GM19395 (cell line): Measurements from ENCODE around the gene CAMK2D.
A peak's percentile ranks its signal among the peaks of the same experiment; 100 is the strongest.

Experiments
- ATAC-seq: cut with Tn5 transposase; IDR thresholded peaks from one replicate; pipeline ENCODE4 v1.9.1; 2021; ENCODE audit warnings: mild to moderate bottlenecking, moderate library complexity; ENCODE audit not compliant: unreplicated experiment

CAMK2D gene

DNA sequence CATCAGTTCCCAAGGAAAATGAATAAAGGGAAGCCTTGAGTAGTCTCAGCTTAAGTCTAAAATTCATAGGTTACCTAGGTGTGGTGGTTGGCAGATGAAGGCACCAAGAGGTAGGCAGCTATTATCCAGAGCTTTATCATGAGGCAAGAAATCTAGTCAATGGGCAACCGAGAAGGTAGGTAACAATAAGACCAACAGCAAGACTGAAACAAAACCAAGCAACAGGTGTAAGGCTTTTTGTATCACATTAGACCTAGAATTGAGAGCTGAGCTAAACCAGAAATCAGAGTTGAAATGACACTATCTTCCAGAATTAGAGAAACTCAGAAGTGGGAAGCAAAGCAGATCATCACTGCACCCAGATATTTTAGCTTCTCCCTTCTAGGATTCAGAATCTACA, 117.1 kb downstream of the CAMK2D start:
- ATAC-seq: no peak

DNA sequence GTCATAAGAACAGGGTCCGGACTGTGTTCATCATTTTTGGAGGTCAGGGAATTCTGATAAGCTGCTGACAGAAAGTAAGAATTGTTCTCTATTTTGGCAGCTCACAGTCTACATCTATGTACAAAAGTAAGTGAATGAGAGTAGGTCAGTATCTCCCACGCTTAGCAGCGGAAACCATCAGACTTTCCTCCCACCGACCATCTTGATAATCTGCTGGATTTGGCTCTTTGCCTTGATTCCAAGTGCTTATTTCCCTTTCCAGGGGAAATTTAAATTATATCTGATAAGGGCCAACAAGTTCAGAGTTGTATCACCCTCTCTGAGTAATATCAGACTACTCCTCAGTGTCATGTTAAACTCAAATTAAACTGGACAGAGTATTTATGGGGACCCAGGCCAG, 118.0 kb downstream of the CAMK2D start:
- no peak for ATAC-seq

DNA sequence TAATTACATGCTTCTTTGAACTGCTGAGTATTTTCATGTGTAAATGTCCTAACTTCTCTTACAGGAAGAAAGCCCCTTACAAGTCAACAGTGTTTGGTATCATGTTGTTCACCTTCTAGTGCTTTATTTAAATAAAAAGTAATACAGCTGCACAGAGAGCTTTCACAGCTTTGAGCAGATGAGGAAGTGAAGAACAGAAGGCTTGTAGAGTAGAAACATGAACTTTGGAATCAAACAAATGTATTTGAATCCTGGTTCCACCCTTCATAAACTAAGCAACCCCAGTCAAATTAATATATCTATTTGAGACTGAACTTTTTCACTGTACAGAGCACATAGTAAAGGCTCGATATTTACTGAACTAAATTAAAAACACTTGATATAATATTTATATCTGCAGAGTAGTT, 120.5 kb downstream of the CAMK2D start:
- peak; percentile 70 for ATAC-seq

DNA sequence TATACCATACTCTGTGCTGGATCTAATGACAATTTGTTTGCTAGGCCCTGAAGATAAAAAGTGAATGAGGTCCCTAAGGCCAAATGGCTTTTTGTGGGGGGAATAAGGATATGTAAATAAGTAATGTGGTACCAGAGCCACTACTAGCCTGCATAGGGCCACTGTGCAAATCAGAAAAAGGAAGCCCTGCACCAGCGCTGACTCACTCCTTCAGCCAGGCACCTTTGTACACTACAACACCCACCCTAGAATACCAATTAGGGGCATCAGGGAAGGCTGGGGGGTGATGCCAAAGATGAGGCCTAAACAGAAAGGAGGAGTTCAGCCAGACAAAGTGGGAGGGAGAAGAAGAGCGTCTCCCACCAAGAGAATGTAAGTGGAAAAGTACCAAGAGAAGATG, 122.2 kb downstream of the CAMK2D start:
- ATAC-seq: peak; percentile 41

DNA sequence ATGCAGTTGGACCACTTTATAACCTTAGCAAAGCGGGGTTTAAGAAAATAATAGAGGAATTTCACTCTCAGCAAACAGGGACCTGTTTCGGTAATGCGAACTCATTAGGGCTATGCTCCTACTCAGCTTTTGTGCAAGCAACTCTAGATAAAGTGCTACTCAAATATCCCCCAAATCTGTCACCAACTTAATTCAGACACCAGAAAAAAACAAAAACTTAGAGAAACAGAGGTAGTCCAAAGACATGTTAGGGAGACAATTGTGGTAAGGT, 123.0 kb downstream of the CAMK2D start:
- ATAC-seq: no peak

DNA sequence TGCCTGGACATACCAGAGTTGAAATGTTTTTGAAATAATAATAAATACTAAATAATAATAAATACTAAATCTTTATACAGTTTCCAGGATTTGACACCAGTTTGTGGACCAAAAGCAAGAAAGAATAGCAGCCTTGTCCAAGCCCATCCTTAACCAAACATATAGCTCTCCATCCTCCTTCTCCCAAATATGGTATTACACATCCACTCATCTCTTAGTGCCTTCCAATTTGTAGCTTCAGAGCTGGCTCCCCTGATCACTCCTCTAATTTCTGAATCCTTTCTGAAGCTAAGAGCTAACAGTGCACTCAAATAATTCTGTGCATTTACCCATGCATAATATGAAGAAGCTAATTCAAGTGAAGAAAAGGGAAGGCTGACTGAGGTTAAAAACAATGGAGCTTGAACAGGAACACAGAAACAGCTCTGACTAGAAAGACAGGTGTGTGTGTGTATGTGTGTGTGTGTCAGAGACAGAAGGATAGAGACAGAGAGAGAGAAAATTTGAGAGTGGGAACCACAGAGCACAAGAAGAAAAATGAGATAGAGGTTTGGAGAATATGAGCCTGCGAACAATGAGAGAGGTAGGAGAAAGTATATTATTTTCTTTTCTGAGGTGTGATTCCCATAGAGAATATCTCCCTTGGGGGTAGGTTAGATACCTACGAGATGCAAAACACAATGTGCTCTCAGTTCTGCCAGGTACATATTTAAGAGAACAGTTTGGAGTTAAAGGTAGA, 123.5 kb downstream of the CAMK2D start:
- peak; percentile 26 for ATAC-seq

DNA sequence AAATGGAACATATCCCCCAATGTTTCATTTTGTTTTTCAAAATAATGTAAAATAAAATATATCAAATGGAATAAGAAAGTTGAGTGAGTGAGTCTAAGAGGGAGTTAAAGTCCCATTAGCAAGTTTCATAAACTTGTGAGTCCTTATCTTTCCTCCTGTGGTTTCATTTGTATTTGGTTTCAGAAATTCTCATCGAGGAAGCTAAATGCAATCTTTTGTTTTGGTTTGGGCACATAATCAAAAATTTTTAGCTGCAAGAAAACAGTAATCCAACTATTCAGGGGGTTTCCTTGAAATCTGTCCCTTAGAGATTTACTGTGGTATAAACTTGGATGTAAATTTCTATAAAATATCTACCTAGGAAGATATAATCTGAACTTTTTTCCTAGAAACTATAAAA, 124.2 kb downstream of the CAMK2D start:
- no peak for ATAC-seq

DNA sequence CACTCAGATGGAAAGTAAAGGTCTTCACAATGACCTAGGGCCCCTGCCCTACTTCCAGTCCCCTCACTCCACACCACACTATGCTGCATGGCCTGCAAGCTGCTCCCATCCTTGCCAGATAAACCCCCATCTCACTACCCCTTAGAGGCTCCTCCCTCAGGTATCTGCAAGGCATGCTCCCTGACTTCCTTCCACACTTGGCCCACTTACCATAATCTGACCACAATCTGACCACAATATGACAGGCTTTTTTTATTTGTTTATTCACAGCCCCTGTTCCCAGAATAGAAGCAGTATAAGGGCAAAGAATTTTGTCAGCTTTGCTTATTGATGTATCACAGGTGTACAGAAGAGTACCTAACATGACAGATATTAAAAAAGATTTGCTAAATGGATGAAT, 124.7 kb downstream of the CAMK2D start:
- no peak for ATAC-seq

DNA sequence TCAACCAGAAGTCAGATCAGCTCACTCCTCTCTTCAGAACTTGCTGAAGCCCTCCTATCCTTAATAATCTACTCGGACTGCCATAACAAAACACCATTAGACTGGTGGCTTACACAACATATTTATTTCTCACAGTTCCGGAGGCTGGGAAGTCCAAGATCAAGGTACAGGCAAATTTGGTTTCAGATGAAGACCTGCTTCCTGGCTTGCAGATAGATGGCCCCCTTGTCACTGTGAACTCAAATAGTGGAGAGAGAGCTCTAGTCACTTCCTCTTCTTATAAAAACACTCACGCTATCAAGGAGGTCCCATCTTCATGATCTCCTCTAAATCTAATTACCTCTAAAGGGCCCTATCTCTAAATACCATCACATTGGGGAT, 125.1 kb downstream of the CAMK2D start:
- ATAC-seq: peak; percentile 56

DNA sequence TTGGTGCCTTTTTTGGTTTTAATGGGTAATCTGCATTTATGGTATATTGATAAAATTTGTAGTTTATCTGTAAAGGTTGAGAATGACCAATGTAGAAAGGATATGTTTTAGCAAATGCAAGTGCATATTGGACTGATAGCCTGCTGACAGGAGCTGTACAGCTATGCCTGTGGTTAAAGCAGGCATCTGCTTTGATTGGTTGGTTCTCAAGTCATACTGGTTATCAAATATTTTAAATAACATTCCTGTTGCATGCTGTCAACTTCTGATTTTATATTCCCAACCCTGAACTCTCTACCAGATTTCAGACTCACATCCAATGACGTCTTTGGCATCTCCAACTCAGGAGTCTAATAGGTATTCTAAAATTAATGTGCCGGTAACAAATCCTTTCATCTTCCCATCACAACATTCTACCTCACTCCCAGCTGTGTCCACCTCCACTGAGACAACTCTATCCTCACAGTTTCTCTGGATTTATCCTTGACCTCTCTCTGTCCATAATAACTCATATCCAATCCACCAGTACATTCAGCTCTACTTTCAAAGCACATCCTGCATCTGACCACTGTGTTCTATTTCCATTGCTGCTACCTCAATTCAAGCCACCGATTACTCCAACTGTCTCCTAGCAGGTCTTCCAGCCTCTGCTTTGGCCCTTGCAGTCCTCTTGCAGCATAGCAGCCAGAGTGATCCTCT, 125.7 kb downstream of the CAMK2D start:
- ATAC-seq: peak; percentile 4

DNA sequence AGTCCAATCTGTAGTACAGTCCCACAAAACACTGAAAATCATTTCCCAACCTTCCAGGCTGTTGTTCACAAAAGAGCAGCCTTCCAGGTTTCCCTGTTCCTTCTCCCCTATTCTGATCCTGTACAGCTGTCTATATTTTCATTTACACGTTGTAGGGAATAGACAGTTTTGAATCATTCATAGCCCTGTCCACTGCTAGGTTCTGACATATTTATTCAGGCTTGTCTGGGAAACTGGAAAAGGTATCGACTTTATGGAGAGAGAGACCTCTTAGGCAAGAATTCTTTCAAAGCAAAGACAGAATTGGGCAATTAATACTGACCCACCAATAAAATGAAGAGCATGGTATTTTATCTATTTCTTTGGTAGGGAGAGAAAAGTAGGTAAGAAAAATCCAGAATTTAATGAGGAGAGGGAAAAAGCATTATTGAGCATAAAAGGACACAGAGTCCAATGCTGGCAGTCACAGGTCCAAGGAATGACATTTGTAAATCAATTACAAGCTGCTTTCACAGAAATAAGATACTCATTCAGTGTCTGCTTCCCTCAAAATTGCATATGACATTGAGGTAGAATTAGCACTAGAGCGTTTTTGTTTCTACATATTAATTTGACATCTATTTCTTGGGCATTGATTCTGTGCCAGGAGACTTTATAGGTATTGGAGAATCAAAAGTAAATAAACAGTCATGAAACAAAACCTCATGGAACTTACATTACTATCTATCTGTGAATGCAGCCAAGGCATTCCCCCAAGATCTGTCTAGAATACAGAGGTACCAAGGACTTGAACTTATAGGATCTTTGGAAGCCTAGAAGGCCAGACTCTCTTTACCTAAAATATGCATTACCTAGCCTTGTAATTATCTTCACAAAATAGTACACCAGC, 127.2 kb downstream of the CAMK2D start:
- no peak for ATAC-seq

DNA sequence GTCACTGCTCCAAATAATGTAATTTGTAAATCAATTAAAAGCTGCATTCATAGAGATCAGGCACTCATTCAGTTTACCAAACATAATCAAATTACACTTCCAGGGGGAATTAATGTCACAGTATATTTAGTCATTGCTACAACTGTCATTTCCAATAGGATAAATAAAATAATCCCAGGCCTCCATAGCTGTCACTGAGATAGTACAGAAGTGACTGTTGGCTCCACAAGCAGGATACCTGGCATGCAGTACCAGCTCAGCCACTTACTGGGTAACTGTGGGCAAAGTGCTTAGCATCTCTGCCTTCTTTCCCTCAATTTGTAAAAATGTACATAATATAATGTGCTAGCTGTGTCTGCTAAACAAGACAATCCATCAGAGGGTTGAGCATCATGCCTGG, 128.1 kb downstream of the CAMK2D start:
- no peak for ATAC-seq

DNA sequence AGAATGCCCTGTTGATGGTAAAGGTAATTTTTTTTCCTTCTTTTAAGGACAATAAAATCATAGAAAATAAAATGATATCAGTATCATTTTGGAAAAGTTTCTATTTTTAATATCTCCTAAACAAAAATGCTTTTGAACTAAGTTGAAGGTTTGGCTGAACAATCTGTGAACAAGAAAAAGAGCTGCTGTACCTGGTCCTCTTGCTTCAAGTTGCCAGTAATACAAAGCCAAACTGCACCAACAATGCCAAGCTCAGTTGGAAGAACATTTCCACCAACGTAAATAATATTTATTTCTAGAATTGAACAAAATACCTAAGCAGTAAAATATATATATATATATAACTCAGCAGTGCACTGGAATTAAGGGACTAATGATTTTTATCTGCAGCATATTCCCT, 132.8 kb downstream of the CAMK2D start:
- ATAC-seq: no peak

DNA sequence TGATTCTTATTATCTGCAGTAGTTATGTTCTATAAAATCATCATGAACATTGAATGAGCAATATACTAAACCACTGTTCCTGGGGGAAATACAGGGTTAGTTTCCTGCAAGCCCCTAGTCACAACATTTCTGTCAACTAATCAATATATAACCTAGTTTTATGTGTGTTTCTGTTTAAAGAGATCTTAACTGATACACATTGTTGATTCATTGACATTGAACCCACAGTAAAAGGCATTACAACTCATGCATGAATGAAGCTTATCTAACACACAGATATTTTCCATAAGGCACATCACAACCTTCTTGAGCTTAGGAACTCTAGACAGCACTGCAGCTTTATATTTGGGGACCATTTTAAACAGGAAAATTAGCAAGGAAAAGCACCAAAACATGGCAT, 134.2 kb downstream of the CAMK2D start:
- no peak for ATAC-seq

DNA sequence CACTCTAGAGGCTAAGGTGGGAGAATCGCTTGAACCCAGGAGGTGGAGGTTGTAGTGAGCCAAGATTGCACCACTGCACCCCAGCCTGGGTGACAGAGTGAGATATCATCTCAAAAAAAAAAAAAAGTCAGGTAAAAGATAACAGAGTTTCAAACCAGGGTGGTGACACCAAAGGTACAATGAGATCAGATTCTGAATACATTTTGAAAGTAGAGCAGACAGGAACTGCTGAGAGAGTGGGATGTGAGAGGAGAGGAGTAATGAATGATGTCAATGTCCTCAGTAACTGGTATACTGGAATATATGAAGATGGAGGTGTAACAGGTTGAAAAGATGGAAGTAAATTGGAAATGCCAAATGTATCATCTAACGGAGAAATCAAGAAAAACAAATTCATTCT, 135.6 kb downstream of the CAMK2D start:
- ATAC-seq: no peak

DNA sequence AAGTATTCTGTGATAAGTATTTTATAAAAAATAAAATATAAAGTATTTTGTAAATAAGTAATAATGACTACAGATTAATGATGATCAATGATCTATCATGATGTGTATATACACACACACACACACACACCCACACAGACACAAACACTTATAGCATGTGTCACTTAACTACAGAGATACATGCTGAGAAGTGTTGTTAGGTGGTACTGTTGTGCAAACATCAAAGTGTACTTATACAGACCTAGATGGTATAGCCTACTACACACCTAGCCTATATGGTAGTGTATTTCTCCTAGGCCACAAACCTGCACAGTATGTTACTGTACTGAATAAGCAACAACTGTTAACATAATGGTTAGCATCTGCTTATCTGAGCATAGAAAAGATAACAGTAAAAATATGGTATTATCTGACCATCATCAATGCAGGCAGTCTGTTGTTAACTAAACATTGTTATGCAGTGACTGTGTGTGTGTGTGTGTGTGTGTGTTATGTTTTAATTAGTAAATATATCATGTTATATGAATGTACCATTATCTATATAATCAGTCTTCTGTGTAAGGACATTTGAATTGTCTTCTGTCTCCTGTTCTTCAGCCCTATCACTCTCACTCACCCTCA, 138.2 kb downstream of the CAMK2D start:
- no peak for ATAC-seq

DNA sequence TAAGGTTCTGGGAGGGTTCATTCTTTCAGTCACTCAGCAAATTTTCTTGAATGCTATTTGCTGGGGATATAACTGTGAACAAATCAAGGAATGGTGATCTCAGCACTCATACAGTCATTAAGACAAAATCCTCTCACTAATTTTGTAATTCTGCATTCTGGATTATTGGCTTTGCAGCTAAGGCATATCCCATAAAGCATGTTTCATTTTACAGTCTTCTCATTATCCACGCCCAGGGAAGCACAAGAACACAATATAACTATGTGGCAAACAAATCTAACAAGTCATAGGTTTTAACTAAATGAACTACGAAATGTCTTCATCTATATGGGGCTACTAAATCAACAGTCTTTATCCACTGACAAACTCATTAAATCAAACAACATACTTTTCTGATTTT, 139.9 kb downstream of the CAMK2D start:
- no peak for ATAC-seq

DNA sequence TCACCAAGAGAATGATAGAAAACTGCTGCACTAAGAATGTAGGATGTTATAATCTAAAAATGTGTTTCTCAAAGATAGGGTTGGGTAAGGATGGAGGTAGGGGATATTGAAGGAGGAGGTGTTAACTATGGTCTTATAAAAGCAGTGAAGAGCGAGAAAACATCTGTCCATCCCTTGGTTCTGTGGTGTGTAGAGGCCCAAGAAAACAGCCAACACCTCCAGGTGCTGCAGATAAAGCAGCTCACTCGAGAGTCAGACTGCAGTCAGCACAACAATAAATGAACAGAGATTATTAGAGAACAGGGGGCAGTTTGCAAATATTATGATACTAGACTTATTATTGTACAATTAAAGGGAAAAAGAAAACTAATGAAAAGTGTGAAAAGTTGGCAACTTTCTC, 141.5 kb downstream of the CAMK2D start:
- ATAC-seq: no peak

DNA sequence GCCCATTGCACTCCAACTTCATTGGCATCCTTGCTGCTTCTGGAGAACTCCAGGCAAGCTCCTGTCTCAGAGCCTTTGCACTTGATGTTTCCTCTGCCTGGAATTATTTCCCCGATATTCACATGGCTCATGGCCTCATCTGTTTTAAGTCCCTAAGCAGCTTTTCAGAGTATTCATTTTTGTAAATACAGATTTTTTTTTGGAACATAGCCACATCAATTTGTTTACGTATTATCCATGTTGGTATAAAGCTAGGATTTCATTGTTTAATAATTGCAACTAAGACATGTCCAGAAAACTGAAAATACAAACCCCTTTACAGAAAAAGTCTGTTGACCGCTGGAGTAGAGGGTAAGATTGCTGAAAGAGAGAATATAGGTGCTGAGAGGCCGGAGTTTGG, 142.0 kb downstream of the CAMK2D start:
- ATAC-seq: no peak

DNA sequence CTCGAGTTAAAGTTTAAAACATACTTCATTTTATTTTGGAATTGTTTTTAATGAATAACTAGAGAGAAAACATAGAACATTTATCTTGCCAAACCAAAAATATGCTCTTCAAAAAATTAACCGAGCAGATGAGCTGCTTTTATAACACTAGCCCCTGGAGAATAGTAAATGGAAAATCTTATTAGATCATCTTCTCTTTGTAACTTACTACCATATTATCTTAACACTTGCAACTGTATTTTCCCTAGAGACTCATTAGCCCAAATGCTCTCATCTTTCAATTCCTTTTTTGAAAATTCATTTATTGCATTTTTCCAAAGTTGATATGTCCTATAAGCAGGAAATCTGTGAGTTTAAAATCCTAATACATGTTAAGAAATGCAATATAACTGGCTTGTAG, 143.3 kb downstream of the CAMK2D start:
- no peak for ATAC-seq

DNA sequence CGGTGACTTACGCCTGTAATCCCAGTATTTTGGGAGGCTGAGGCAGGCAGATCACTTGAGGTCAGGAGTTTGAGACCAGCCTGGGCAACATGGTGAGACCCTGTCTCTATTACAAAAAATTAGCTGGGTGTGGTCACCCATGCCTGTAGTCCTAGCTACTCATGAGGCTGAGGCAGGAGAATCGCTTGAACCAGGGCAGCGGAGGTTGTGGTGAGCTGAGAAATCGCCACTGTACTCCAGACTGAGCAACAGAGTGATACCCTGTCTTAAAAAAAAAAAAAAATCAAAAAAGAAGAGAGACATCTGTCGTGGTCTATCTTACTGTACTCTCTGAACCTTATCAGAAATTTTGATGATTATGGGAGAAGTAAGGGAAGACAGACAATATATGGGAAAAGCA, 144.3 kb downstream of the CAMK2D start:
- no peak for ATAC-seq

DNA sequence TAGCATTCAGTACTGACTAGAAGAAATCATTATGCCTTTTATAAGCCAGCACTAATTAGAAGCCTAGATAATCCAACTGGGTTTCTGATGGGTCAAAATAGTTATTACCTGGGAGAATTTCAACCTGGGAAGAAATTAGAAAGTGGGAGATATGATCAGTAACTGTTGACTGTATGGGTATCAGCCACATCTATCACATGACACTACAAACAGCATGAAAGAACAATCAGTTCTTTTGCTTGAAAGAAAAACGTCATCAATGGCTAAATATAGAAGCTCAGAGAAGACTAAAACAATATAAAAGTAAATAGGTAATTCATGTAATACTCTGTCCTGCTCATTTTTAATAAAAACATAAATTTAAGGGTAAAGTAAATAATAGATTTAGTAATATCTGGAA, 145.1 kb downstream of the CAMK2D start:
- no peak for ATAC-seq
